Measurements from ENCODE around the gene ZNF283. TPM values are rescaled to one million over a fixed set of nuclear protein-coding genes. Genes with fewer than 3 reads are reported as not detected.

ZNF283 gene
- total and polyA plus RNA-seq, 2 of the 13 experiments (the other 11 are each of a cell fraction or from before 2014, with no cell fraction given), result 2.0 to 11.1 TPM

GRCh38 chr19:43784981-43785808 is 41.9 kb upstream of the ZNF283 start (continued):
- TF ChIP-seq, protein P1, sequence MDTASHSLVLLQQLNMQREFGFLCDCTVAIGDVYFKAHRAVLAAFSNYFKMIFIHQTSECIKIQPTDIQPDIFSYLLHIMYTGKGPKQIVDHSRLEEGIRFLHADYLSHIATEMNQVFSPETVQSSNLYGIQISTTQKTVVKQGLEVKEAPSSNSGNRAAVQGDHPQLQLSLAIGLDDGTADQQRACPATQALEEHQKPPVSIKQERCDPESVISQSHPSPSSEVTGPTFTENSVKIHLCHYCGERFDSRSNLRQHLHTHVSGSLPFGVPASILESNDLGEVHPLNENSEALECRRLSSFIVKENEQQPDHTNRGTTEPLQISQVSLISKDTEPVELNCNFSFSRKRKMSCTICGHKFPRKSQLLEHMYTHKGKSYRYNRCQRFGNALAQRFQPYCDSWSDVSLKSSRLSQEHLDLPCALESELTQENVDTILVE (CRISPR knock-in tag; IDR thresholded peaks at IDR 0.05), result 0 out of 2 replicates have a peak, but pooled peaks have one; percentile 47
- peak; percentile 58 for TF ChIP-seq YY1 (IDR thresholded peaks at IDR 0.05; ENCODE audit: insufficient read depth, insufficient replicate concordance, low read depth, low read length)
- TF ChIP-seq PATZ1 (CRISPR knock-in tag; IDR thresholded peaks at IDR 0.05), result 0 out of 2 replicates have a peak, but pooled peaks have one; percentile 16
- TF ChIP-seq KAT8 (CRISPR knock-in tag; IDR thresholded peaks at IDR 0.05), result 0 out of 2 replicates have a peak, but pooled peaks have one; percentile 35
- TF ChIP-seq ZEB1 (IDR thresholded peaks at IDR 0.05; ENCODE audit: insufficient replicate concordance, low read depth), result no peak
- TF ChIP-seq RXRB (CRISPR knock-in tag; IDR thresholded peaks at IDR 0.05; ENCODE audit: borderline replicate concordance), result peak; percentile 50; the same call in 1 of the 2 replicates
- TF ChIP-seq, protein P2, sequence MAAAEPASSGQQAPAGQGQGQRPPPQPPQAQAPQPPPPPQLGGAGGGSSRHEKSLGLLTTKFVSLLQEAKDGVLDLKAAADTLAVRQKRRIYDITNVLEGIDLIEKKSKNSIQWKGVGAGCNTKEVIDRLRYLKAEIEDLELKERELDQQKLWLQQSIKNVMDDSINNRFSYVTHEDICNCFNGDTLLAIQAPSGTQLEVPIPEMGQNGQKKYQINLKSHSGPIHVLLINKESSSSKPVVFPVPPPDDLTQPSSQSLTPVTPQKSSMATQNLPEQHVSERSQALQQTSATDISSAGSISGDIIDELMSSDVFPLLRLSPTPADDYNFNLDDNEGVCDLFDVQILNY (CRISPR knock-in tag; conservative IDR thresholded peaks at IDR 0.05), result no peak
- peak; percentile 98 for TF ChIP-seq ZKSCAN1 (IDR thresholded peaks at IDR 0.05; ENCODE audit: low read length)
- TF ChIP-seq KDM6A (CRISPR knock-in tag; IDR thresholded peaks at IDR 0.05; ENCODE audit: low read depth), result no peak
- no peak for TF ChIP-seq HES4 (CRISPR knock-in tag; IDR thresholded peaks at IDR 0.05; ENCODE audit: borderline replicate concordance)
- TF ChIP-seq NR2F6 (IDR thresholded peaks at IDR 0.05), result peak; percentile 40; the same call in 1 of the 2 replicates
- TF ChIP-seq NR2F6 (CRISPR knock-in tag; IDR thresholded peaks at IDR 0.05), result no peak; the same call in 1 of the 2 replicates
- no peak for TF ChIP-seq ZNF639 (CRISPR knock-in tag; conservative IDR thresholded peaks at IDR 0.05)
- 0 out of 2 replicates have a peak, but pooled peaks have one; percentile 15 for TF ChIP-seq SALL1 (CRISPR knock-in tag; IDR thresholded peaks at IDR 0.05)
- no peak for TF ChIP-seq ZBTB26 (CRISPR knock-in tag; IDR thresholded peaks at IDR 0.05; ENCODE audit: borderline replicate concordance)
- TF ChIP-seq TEAD3 (CRISPR knock-in tag; optimal IDR thresholded peaks at IDR 0.05; ENCODE audit: borderline replicate concordance), result peak; percentile 13
- TF ChIP-seq ZGPAT (CRISPR knock-in tag; IDR thresholded peaks at IDR 0.05), result 0 out of 2 replicates have a peak, but pooled peaks have one; percentile 26
- TF ChIP-seq HOXA3 (CRISPR knock-in tag; IDR thresholded peaks at IDR 0.05), result 0 out of 2 replicates have a peak, but pooled peaks have one; percentile 44
- TF ChIP-seq KDM2A (CRISPR knock-in tag; IDR thresholded peaks at IDR 0.05; ENCODE audit: borderline replicate concordance, low read depth), result no peak
- no peak for TF ChIP-seq MTF1 (CRISPR knock-in tag; IDR thresholded peaks at IDR 0.05)
- 0 out of 2 replicates have a peak, but pooled peaks have one; percentile 30 for TF ChIP-seq ERF (CRISPR knock-in tag; IDR thresholded peaks at IDR 0.05)

Measured in HepG2 (cell line).